Gastrocnemius medialis (tissue), 4 donors: ENCODE measurements around the gene SAMD10.

Experiments used
- CTCF ChIP-seq, 5 experiments: fragments of 450-650 bp in 3 of 5; fragments of 200-600 bp in 2 of 5; sonication (generic) in 2 of 5; IDR thresholded peaks in 4 of 5; conservative IDR thresholded peaks in 1 of 5; 1 replicate in 4 of 5; 2 replicates in 1 of 5; pipeline ENCODE4 v1.5.1; 2016 to 2019; ENCODE audit warnings: antibody characterized with exemption in 5 of 5, mild to moderate bottlenecking in 3 of 5, moderate library complexity in 3 of 5
- POLR2A ChIP-seq, 2 donors: fragments of 450-650 bp; IDR thresholded peaks; one replicate each; pipeline ENCODE4 v1.6.1; 2017; ENCODE audit warnings: antibody characterized with exemption in 2 of 2, mild to moderate bottlenecking in 2 of 2, moderate library complexity in 2 of 2

- TF ChIP-seq CTCF (IDR thresholded peaks at IDR 0.05 in 4 of 5, conservative IDR thresholded peaks at IDR 0.05 in 1 of 5) (no peak), POLR2A (IDR thresholded peaks at IDR 0.05) (no peak)
Observed at GRCh38 chr20:63940071-63940471, 39.4 kb downstream of the SAMD10 start.
